GM18508 (cell line): ENCODE results near the gene DPP6.
"Not testable (repeated sequence)": the region's sequence is repeated elsewhere in the genome, so short reads cannot be mapped to it uniquely, and the experiment has no call there.

Experiments used
- ATAC-seq: cut with Tn5 transposase; IDR thresholded peaks from one replicate; pipeline ENCODE4 v1.9.1; 2021; ENCODE audit warnings: moderate number of reproducible peaks; ENCODE audit not compliant: insufficient read depth, unreplicated experiment

The DPP6 gene

GRCh38 chr7:154071833-154072232 lies 19.6 kb downstream of the DPP6 start:
- not testable (repeated sequence) for ATAC-seq

- ATAC-seq = not testable (repeated sequence)
Measured at GRCh38 chr7:154072395-154073181, 20.4 kb downstream of the DPP6 start.

DNA sequence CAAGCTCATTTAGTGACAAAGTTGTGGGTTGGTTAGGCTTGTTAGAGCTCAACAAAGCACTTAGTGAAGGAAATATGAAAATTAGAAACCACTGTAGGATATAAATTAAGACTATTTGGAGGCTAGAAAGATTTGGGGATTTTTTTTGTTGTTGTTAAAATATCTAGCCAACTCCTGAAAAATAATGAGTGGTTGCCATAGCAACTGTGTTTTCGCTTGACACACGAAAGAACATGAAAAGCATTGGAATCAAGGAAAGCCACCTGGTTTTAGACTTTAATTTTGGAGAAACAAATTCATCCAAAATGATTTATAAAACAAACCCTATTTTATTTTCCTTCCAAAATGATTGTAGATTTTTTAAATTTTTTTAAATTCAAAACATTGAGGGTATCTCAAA lies 26.3 kb downstream of the DPP6 start:
- ATAC-seq = not testable (repeated sequence)

- not testable (repeated sequence) for ATAC-seq
Measured at GRCh38 chr7:154080249-154080648, 28.1 kb downstream of the DPP6 start.

- not testable (repeated sequence) for ATAC-seq
Measured at GRCh38 chr7:154087037-154087725, 35.0 kb downstream of the DPP6 start.

- not testable (repeated sequence) for ATAC-seq
Measured at GRCh38 chr7:154092093-154092492, 39.9 kb downstream of the DPP6 start.

DNA sequence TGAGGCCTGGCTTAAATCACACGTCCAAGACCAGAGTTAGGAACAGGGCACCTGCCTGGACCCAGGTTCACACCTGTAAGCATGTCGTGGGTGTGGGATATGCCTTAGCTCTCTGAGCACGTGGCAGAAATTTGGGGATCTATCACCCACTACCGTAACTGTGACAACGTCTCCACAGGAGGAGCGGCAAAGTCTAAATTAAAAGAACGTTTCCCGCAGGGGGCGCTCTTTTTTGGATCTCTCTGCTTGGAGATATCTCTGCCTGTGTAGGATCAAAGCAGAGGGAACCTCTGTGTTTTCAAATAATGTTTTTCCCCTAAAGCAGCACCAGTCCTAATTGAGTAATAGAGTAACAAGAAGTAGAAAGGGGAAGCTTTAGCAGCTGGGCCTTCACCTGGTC lies 43.0 kb downstream of the DPP6 start:
- ATAC-seq = not testable (repeated sequence)

- ATAC-seq = not testable (repeated sequence)
Measured at GRCh38 chr7:154105063-154105462, 52.9 kb downstream of the DPP6 start.

DNA sequence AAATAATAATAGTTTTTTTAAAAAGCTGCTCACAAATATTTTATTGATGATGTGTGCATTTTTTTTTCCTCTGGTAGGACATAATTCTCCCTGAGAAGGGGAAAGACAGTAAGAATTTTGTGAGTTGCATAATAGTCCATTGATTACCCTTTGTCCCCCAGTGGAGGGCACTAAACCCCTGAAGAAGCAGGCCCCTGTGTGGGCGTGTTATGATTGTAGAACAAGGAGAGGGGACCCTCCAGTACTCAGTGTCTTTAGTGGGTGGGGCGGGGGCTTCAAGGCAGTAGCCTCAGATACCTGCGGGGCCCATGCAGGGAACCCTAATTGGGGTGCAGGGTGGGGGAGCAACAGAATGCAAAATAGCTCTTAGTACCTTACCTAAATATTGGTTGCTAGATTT lies 57.4 kb downstream of the DPP6 start:
- ATAC-seq = not testable (repeated sequence)

- ATAC-seq = not testable (repeated sequence)
Measured at GRCh38 chr7:154113732-154114351, 61.6 kb downstream of the DPP6 start.

- ATAC-seq = not testable (repeated sequence)
Measured at GRCh38 chr7:154117411-154118390, 65.5 kb downstream of the DPP6 start.

DNA sequence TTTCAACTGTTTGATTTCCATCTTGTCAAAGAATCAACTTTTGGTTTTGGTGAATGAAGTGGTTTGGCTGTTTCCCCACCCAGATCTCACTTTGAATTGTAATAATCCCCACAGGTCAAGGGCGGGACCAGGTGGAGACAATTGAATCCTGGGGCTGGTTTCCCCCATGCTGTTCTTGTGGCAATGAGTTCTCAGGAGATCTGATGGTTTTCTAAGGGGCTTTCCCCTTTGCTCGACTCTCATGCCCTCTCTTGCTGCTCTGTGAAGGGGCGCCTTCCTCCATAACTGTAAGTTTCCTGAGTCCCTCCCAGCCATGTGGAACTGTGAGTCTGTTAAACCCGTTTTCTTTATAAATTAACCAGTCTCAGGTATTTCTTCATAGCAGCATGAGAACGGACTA lies 68.6 kb downstream of the DPP6 start:
- not testable (repeated sequence) for ATAC-seq

GRCh38 chr7:154122720-154123119 lies 70.5 kb downstream of the DPP6 start:
- not testable (repeated sequence) for ATAC-seq

GRCh38 chr7:154123397-154123796 lies 71.2 kb downstream of the DPP6 start:
- ATAC-seq = not testable (repeated sequence)

DNA sequence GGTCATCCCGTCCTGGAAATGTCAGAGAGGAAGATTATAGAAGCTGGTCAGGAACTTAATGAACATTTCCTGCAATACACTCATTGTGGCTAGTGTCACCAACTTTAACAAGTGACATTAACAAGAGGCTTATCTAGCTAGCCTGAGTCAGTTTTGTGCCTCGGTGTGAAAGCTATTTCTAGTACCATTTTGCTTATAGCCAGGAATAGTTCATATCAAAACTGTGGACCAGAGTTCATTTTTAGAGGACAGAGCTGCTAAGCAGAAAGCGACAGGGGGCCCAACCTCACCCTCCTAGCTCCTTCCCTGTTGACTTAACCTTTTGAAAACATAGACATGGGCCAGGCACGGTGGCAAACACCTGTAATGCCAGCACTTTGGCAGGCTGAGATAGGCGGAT lies 76.9 kb downstream of the DPP6 start:
- ATAC-seq = not testable (repeated sequence)

DNA sequence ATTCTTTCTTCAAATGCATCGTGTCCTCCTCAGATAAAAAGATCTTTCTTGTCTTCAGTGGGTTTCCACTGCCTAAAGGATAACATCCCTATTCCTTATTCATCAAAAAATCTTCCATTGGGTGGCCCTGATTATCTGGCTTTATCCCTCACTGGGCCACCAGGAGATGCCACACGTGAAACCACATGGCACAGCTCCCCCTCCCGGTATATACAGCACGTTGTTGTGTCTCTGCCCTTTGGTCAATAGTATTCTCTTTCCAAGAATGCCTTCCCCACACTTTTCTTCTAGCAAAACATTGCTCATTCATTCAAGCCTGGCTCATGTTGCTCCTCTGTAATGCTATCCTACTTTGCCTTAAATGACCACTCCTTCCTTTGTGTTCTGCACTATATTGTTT lies 80.4 kb downstream of the DPP6 start:
- ATAC-seq = not testable (repeated sequence)

DNA sequence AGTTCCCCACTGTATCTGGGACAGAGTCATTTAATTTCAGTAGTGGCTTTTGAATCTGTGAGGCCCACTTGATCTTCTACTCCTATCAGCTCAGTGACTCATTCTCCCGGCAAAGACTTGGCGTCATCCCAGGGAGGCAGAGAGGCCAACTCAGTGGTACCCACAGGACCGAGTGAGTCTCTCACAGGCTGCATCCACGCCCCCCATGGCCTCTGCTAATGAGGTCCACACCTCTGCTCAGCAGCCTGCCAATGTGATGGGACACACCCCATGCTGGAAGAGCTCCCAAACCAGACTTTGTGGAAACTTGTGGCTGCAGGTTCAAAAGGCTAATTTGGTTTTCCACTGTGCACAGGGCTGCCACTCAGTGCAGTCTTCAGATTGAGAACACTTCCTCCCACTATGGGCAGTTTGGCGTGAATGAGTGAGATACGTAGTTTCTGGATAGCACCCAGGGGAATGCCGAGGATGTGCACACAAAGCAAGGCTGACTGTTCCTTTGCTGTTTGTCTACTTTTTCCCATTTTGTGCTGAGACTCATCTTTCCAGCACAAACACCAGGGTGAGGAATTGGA lies 81.6 kb downstream of the DPP6 start:
- ATAC-seq = not testable (repeated sequence)

GRCh38 chr7:154134698-154135097 lies 82.5 kb downstream of the DPP6 start:
- ATAC-seq = not testable (repeated sequence)

DNA sequence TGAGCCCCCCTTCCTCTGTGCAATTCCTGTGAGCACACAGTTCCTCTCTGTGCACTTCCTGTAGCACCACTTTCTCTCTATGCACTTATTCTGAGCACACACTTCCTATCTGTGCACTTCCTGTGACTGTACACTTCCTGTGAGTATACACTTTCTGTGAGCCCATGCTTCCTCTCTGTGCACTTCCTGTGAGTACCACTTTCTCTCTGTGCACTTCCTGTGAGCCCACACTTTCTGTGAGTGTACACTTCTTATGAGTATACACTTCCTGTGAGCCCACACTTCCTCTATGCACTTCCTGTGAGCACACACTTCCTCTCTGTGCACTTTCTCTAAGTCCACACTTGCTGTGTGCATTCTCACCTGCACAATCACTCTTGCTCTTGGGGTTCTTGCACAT lies 83.4 kb downstream of the DPP6 start:
- ATAC-seq = not testable (repeated sequence)
